Breast epithelium (tissue), 3 donors: ENCODE data around the gene ADM2.

Experiments used
- POLR2A ChIP-seq: fragments of 450-650 bp; IDR thresholded peaks from one replicate; pipeline ENCODE4 v1.6.1; 2016; ENCODE audit warnings: antibody characterized with exemption, mild to moderate bottlenecking, moderate library complexity
- POLR2AphosphoS5 ChIP-seq, 3 donors: sonication (generic); formaldehyde crosslinking; IDR thresholded peaks; one replicate each; pipeline ENCODE4 v1.6.1; 2017; ENCODE audit warnings: antibody characterized with exemption in 3 of 3
- TF ChIP-seq, protein P1 (sequence below), 3 donors: fragments of 450-650 bp; IDR thresholded peaks; one replicate each; pipeline ENCODE4 v1.5.1; 2016 to 2017; ENCODE audit warnings: antibody characterized with exemption in 3 of 3, mild to moderate bottlenecking in 3 of 3, moderate library complexity in 3 of 3

DNA sequence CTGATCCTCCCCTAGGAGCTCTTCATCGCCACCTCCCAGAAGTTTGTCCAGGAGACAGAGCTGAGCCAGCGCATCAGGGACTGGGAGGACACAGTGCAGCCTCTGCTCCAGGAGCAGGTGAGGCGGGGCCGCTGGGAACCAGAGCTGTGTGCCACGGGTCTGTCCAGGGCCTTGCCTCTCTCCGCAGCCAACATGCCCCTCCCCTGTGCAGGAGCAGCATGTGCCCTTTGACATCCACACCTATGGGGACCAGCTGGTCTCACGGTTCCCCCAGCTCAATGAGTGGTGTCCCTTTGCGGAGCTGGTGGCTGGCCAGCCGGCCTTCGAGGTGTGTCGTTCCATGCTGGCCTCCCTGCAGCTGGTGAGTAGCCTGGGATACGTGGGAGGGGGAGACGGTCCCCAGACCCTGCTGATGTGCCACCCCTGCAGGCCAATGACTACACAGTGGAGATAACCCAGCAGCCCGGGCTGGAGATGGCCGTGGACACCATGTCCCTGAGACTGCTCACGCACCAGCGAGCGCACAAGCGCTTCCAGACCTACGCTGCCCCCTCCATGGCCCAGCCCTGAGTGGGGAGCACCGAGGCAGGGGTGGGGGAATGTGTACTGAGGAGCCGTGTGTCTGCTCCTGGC, 41.6 kb downstream of the ADM2 start:
- TF ChIP-seq, protein P1, sequence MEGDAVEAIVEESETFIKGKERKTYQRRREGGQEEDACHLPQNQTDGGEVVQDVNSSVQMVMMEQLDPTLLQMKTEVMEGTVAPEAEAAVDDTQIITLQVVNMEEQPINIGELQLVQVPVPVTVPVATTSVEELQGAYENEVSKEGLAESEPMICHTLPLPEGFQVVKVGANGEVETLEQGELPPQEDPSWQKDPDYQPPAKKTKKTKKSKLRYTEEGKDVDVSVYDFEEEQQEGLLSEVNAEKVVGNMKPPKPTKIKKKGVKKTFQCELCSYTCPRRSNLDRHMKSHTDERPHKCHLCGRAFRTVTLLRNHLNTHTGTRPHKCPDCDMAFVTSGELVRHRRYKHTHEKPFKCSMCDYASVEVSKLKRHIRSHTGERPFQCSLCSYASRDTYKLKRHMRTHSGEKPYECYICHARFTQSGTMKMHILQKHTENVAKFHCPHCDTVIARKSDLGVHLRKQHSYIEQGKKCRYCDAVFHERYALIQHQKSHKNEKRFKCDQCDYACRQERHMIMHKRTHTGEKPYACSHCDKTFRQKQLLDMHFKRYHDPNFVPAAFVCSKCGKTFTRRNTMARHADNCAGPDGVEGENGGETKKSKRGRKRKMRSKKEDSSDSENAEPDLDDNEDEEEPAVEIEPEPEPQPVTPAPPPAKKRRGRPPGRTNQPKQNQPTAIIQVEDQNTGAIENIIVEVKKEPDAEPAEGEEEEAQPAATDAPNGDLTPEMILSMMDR (IDR thresholded peaks at IDR 0.05) = no peak
- TF ChIP-seq POLR2AphosphoS5 (IDR thresholded peaks at IDR 0.05) (no peak), POLR2A (no peak)
